Measurements from ENCODE around the gene AGRN.
"Not testable (repeated sequence)": the region's sequence is repeated elsewhere in the genome, so short reads cannot be mapped to it uniquely, and the experiment has no call there.

The AGRN gene

DNA sequence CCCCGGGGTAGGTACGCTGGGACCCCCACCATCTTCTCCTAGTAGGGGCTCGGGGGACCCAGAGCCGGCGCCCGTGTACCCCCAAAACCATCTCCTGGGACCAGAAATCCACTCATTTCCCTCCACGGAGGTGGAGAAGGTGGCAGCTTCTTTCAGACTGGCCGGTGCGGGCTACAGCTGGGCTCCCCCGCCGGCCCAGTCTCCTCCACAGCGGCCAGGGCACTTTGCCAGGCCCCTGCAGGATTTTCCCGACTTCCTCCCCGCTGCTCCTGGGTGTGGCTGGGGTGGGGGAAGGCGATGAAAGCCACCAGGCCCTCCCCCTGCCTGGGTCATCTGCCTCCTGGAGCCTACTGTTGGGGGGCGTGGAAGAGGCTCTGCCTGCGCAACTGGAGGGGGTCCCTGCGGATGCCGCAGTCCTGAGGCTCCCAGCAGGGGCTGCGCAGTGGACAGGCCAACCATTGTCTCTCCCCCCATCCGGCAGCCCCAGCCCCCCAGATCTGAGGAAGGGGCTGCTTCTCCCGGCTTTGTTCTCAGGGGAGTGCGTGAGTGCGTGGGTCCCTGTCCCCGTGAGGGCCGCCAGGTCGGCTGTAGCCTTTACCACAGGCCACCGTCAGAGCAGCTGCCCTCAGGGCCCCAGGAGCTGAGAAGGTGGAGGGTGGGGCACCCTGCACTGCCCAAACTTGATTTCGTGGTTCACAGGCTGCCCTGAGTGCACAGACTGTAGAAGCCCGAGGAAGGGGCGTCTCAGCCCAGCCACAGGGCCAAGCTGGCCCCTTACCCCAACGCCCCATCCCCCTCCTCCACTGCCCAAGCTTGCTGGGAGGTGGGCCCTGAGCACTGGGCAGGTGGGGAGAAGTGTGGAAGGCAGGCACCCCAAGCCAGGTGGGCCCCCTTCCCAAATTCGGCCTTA, 1.3 kb downstream of the AGRN start:
- DNase-seq, result no peak

DNA sequence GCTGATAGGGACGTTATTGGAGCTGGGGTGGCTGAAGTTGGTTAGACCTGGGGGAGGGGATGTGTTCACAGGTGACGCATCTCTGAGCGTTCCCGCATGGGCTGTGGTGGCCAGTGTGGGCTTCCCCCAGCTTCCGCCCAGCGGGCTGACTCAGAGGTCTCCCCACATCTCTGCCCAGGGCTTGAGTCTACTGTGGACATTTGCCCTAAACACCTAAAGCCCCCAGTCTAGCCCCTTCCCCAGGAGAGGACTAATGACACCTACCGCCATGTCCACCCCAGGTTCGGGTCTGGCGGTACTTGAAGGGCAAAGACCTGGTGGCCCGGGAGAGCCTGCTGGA, 2.0 kb downstream of the AGRN start:
- no peak for DNase-seq

DNA sequence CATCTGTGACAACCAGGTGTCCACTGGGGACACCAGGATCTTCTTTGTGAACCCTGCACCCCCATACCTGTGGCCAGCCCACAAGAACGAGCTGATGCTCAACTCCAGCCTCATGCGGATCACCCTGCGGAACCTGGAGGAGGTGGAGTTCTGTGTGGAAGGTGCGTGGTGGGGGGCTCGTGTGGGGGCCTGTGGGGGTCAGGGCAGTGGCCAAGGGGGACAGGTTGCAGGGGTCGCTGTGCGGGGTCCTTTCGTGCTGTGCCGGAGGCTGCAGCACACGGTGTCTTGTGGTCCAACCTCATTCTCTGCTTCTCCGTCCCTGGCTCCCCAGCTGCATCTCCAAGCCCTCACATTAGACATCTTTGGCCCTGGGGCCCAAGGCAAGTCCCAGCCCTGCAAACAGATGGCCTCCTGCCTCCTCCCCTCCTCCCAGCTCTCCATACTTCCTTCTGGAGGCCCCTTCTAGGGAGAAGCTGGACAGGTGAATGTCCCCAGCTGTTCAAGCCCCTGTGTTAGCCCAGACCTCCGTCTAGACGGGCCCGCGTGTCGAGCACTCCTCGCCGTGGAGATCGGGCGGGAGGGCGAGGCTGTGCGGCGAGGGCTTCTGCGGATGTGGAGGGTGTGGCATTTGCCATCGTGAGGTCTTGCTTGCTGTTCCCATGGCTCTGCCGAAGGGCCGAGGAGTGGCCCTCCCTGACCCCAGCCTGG, 2.5 kb downstream of the AGRN start:
- DNase-seq, result no peak

- no peak for DNase-seq
These were observed 3.8 kb downstream of the AGRN start for GRCh38 chr1:1023700-1024099.

DNA sequence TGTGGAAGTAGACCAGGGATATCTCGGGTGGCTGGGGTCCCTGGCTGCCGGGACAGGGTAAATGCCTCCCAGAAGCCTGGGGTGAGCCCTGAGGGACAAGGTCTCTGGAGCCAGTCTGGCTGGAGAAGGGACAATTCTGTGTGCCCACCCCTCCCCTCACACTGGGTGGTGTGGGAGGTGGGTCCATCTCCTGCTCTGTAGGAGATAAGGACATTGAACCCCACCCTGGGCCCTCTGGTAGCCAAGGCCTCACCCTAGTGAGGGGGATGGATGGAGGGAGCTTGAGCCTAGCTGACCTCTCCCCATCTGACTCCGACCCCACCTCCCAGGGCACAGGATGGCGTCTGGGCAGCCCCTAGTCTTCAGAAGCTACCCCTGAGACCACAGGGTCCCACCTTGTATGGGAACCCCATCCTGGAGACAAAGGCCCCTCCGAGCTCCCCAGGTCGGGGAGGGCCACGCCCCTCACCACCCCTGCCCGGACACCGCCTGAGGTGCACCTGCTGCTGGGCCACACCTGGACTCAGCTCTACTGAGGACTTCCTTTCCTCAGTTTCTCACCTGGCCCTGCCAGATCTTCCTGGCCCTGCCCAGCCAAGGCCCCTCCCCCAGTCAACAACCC, 4.3 kb downstream of the AGRN start:
- no peak for DNase-seq

DNA sequence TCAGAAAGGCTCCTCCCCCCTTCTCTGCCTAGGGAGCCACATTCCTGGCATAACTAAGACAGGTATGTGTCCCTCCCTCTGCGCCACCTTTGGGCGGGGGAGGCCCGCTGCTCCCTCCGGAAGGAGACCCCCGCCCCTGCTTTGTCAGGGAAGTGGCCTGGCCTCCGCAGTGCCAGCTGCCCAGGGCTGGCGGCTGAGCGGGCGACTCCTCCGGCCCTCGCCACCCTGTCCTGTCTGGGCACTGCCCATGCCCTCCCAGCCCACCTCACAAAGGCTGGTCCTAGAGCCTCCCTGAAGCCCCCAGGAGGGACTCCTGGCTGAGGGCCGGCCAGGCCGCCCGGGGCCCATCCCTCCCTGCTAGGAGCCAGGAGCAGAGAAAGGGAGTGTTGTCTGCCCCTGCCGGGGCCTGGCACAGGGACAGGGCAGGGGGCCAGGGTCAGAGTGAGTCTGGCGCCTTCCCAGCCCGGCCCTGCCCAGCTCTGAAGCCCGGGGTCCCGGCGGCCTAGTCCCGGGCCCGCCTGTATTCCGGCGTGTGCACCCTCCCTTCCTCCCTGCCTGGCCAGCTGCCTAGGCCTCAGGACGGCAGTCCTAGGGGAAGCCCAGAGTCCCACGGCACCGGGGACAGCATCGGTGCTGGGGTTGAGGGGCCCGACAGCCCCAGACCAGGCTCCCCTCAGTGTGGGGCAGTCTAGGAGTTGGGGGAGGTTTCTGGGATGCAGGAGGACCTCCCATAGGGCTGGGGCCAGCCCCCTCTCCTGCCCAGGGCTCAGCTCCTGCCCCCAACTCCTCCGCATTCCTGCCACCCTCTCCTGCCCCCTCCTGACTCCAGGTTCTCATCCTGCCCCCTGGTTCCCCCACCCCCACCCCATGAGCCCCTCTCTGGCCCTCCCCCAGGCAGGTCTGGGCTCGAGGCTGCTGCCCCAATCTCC, 5.1 kb downstream of the AGRN start:
- DNase-seq, result no peak

GRCh38 chr1:1025730-1026129, 5.8 kb downstream of the AGRN start:
- no peak for DNase-seq

GRCh38 chr1:1026599-1027413, 6.9 kb downstream of the AGRN start:
- no peak for DNase-seq

DNA sequence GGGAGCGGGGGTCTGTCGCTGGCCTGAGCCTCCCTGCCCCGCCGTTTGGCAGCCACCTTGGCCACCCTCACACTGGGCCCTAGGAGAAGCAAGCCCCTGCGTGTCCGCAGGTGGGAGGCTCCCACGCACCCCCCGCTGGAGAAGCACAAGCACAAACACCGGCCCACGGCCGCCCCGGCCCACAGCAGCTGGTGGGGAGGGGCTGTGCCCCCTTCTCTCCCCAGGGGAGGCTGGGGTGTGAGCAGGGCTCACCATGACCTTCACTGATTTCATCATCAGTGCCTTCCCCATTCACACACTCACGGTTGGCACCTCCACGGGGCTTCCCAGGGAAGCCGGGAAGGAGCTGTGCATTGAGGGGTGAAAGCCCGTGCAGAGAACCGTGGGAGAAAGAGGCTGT, 7.9 kb downstream of the AGRN start:
- no peak for DNase-seq

DNA sequence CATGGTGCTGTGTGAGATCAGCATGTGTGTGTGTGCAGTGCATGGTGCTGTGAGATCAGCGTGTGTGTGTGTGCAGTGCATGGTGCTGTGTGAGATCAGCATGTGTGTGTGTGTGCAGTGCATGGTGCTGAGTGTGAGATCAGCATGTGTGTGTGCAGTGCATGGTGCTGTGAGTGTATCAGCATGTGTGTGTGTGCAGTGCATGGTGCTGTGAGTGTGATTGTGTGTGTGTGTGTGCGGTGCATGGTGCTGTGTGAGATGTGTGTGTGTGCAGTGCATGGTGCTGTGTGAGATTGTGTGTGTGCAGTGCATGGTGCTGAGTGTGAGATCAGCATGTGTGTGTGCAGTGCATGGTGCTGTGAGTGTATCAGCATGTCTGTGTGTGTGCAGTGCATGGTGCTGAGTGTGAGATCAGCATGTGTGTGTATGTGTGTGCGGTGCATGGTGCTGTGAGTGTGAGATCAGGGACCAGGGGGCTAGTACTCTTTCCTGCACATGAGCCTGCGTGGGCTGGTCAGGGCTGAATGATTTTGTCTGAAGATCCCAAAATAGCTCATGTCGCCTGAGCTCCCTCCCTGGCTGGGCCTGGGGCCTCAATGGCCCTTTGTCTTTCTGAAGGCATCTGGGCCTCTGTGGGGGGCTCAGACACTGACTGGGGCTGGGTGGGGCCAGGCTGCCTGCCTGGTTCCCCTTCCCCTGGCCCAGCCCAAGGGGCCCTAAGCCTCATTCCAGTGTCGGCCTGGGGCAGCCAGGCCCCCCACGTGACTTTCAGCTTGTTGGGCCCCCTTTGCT, 11.1 kb downstream of the AGRN start:
- not testable (repeated sequence) for DNase-seq

DNA sequence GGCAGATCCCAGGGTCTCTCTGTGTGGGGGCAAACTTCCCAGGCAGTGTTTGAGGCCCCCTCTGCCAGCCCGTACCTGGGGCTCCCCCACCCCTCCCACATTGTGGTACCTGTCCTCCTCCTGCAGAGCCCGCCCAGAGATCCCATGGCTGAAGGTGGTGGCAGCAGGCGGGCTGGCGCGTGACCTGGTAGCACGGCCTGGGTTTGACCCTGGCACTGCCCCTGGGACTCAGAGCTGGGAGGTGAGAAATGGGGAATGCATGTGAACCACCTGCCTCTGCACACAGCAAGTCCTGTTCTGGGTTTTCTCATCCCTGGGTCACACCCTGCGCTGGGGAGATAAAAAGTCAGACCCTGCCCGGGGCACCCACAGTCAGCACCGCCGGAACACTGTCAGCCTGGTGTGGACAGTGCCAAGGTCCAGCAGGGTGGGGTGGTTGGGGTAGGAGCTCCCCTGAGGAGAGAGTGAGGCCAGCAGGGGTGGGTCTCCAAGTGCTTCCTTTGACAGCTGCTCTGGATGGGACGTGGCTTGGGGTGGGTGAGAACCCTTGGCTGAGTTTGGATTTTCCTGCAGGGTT, 11.8 kb downstream of the AGRN start:
- no peak for DNase-seq

- DNase-seq, result no peak
These were observed 12.5 kb downstream of the AGRN start for GRCh38 chr1:1032424-1032823.

DNA sequence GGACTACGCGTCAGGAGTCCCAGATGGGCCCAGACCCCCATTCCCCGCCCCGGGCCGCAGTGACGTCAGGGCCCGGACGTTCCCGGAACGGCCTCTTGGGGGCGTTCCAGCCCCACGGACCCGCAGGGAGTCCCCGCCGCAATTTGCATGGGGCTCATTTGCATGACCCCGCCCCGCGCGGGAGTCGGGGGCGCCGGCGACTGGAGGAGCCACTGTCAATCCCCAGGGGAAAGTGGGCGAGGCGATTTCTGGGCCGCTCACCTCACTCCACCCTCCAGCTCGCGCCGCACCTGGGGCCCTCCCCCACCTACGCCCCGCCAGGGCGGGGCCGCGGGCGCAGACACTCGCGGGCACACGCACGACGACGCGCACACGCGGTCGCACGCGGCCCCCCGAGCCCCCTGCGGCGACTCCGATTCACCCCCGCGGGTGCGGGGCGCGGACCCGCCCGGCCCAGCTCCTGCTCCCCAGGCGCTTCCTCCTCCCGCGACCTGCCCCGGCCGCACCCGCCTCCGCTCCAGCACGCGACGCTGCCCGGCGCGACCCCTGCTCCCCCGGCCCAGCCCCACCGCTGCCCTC, 13.2 kb downstream of the AGRN start:
- peak; percentile 88 to 91 for DNase-seq

- DNase-seq, result no peak
These were observed 14.0 kb downstream of the AGRN start for GRCh38 chr1:1033731-1034438.

- DNase-seq, result no peak
These were observed 14.5 kb downstream of the AGRN start for GRCh38 chr1:1034439-1034781.

DNA sequence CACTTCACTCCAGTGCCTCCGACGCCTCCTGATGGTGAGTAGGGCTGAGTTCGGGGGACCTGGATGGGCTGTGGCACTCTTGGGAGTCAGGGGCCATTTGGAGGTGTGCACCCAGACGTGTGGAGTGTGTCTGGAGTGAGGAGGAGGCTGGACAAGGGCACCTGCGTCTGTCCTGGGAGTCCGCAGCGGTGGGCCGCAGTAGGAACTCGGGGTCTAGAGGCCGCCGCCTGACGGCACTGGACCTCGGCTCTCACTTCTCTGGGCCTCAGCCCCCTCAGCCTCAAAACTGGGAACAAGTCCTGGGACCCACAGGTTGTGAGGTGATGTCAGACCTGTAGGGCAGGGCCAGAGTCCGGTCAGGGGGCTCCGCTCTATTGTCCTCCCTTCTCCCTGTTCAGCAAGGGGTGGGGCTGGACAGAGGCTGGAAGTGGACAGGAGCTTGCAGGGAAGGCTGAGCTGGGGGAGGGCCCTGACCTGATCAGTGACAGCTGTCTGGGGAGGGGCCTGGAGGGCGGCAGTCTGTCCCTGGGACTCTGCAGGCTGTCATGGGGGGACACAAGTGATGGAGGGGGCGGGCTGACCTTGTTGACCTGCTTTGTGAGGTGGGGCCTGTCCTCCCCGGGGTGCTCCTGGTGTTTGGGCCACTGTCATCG, 15.5 kb downstream of the AGRN start:
- no peak for DNase-seq

GRCh38 chr1:1037366-1038327, 17.7 kb downstream of the AGRN start:
- no peak for DNase-seq

DNA sequence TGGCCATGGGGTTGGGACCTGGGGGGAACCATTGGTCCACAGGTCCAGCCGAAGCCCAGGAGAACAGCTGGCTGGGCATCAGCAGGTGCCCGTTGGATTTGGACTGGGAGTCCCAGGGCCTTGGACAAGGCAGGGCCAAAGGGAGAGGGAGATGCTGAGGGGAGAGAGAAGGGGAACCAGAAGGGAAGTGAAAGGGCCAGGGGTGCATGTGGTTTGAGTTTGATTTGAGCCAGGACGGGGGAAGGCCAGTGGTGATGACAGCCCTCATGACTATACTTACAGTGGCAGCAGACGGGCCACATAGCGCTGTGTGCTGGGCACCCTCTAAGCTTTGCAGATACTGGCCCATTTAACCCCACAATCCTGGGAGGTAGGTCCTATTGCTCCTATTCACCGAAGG, 18.8 kb downstream of the AGRN start:
- peak in 1 of 2 donors; percentile 29 for DNase-seq

All from CD4-positive, alpha-beta T cell treated with Interferon alpha-2 for 1 hour (primary cell).